NB4 (cell line): Measurements from ENCODE around the gene SAYSD1.

ENCODE experiments used
- DNase-seq: peaks from one replicate; pipeline ENCODE4 v3.0.0; 2010; ENCODE audit warnings: low read depth
- H3K4me3 ChIP-seq: one replicate; pipeline ENCODE4 v1.5.1; 2011; ENCODE audit warnings: mild to moderate bottlenecking, low read depth, low read length, moderate library complexity
- MYC ChIP-seq: IDR thresholded peaks from 2 replicates; pipeline ENCODE4 v1.6.1; 2011; ENCODE audit warnings: low read depth, low read length
- POLR2A ChIP-seq: IDR thresholded peaks from 2 replicates; pipeline ENCODE4 v1.6.1; 2011; ENCODE audit warnings: mild to moderate bottlenecking; ENCODE audit not compliant: insufficient read length; ENCODE audit errors: extremely low read depth
- TF ChIP-seq, protein P1 (sequence below): IDR thresholded peaks from one replicate; pipeline ENCODE4 v1.5.1; 2012; ENCODE audit warnings: low read depth, low read length
- TF ChIP-seq, protein P2 (sequence below): IDR thresholded peaks from 2 replicates; pipeline ENCODE4 v1.6.1; 2011; ENCODE audit warnings: low read depth, low read length

SAYSD1 gene

GRCh38 chr6:39102071-39102820 lies 12.7 kb downstream of the SAYSD1 start:
- TF ChIP-seq MYC (no peak), POLR2A (no peak)
- TF ChIP-seq, protein P1, sequence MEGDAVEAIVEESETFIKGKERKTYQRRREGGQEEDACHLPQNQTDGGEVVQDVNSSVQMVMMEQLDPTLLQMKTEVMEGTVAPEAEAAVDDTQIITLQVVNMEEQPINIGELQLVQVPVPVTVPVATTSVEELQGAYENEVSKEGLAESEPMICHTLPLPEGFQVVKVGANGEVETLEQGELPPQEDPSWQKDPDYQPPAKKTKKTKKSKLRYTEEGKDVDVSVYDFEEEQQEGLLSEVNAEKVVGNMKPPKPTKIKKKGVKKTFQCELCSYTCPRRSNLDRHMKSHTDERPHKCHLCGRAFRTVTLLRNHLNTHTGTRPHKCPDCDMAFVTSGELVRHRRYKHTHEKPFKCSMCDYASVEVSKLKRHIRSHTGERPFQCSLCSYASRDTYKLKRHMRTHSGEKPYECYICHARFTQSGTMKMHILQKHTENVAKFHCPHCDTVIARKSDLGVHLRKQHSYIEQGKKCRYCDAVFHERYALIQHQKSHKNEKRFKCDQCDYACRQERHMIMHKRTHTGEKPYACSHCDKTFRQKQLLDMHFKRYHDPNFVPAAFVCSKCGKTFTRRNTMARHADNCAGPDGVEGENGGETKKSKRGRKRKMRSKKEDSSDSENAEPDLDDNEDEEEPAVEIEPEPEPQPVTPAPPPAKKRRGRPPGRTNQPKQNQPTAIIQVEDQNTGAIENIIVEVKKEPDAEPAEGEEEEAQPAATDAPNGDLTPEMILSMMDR: peak; percentile 35
- TF ChIP-seq, protein P2, sequence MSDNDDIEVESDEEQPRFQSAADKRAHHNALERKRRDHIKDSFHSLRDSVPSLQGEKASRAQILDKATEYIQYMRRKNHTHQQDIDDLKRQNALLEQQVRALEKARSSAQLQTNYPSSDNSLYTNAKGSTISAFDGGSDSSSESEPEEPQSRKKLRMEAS: no peak
- H3K4me3 ChIP-seq: no peak overlapping the region
- peak; percentile 29 for DNase-seq

- DNase-seq: peak; percentile 43
- H3K4me3 ChIP-seq: no peak overlapping the region
- TF ChIP-seq, protein P1: no peak
- TF ChIP-seq, protein P2: no peak
- TF ChIP-seq MYC (no peak), POLR2A (no peak)
Observed at GRCh38 chr6:39100358-39100757, 14.6 kb downstream of the SAYSD1 start.

GRCh38 chr6:39095578-39095977 lies 19.4 kb downstream of the SAYSD1 start:
- no peak overlapping the region for H3K4me3 ChIP-seq
- no peak for DNase-seq
- TF ChIP-seq, protein P2: no peak
- no peak for TF ChIP-seq MYC
- TF ChIP-seq, protein P1: no peak
- TF ChIP-seq POLR2A: no peak

- no peak overlapping the region for H3K4me3 ChIP-seq
- TF ChIP-seq, protein P1: no peak
- TF ChIP-seq POLR2A (no peak), MYC (no peak)
- TF ChIP-seq, protein P2: no peak
- no peak for DNase-seq
Observed at GRCh38 chr6:39093149-39093708, 21.8 kb downstream of the SAYSD1 start.

DNA sequence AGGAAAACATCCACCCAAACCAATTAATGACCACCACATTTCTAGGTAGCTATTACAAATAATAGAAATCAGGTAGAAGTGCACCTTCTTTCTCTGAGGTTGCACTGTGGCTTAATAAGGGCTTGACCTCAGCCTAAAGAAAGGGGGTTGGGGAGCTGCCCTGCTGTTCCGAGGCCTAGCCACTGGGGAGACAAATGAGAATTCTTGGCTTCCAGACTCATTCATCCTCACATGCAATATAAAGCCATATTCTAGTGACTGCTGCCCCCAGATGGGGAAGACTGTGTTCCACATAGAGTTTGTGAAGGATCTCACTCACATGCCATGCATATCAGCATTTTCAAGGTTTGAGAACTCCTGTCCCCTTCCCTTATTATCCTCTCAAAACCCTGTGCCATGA lies 22.9 kb downstream of the SAYSD1 start:
- DNase-seq: peak; percentile 39
- no peak overlapping the region for H3K4me3 ChIP-seq
- TF ChIP-seq POLR2A (no peak), MYC (no peak)
- TF ChIP-seq, protein P2: no peak

- DNase-seq: no peak
- TF ChIP-seq, protein P2: no peak
- TF ChIP-seq MYC (no peak), POLR2A (no peak)
- TF ChIP-seq, protein P1: no peak
- H3K4me3 ChIP-seq: no peak overlapping the region
Observed at GRCh38 chr6:39091220-39091619, 23.8 kb downstream of the SAYSD1 start.
